ENCODE data around the gene DNAAF5. TPM values are rescaled to one million over a fixed set of nuclear protein-coding genes. Genes with fewer than 3 reads are reported as not detected.

Gene DNAAF5
- total and polyA plus RNA-seq, 9 of the 15 experiments (the other 6 are each of a cell fraction or from before 2014, with no cell fraction given) = 3.1 to 69.7 (median 19.1) TPM

DNA sequence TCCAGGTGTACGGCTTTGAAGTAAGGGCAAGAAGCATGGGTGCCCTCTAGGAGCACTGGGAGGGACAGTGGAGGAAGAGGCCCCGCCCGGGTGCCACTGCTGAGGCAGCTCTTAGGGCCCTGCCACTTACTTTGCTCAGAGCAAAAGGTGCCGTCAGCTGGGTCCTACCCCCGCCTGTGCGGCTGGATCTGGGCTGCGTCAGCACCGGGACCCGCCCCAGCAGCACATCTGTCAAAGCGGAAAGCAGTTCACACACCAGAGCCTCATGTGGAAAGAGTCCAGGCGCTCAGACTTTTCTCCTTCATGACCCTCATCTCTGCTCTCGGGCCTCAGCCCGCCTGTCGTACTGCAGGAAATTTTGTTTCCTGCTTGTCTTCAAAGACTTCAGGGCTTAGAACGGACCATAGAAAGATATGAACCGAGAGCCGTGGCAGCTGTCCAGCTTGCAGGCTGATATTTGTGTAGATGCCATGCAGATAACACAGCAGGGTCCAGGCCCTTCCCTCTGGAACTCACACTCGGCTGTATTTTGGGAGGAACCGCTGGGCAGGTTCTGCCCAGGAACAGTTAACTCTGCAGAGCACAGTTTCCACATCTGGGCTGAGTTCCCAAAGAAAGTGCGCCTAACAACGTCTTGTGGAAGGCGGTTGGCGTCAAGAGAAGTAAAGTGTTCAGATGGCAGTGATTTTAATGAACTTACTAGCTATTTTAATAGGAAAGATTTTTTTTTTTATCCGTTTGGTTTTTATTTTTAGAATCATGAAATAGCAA is 44.9 kb downstream of the DNAAF5 start (continued):
- no peak for TF ChIP-seq RBBP5 (IDR thresholded peaks at IDR 0.05; ENCODE audit: borderline replicate concordance, insufficient read depth, low read length, poor library complexity, severe bottlenecking)

DNA sequence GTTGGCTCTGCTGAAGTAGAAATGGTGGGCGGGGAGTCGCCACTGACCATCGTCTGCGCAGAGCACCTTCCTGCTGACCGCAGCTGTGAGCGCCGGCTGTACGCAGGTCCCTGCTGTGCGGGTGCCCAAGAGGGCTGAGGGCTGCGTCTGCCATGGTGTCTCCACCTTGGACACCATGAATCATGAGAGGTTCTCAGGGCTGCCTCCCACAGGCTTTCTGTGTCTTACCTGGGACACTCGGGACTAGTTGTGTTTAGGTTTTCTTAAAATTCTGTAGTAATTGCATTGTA is 45.5 kb downstream of the DNAAF5 start:
- POLR2A ChIA-PET = no interaction called here
- Histone ChIP-seq H3K4me1 (replicated peaks in 1 of 2; ENCODE audit: control insufficient read depth in 2 of 2, insufficient read depth in 2 of 2, low read length in 2 of 2) (peaks cover 0 to 16% of the 10 kb centered on the region in 2 experiments; a peak in 2 of 5 replicates), H3K9me1 (ENCODE audit: control insufficient read depth, insufficient read depth, low read length) (no peaks in the 10 kb centered on the region), H3K4me3 (no peak overlapping the region), H2AFZ (ENCODE audit: low read depth, low read length) (no peak overlapping the region), H3K9ac (ENCODE audit: insufficient read depth in 1 of 2, low read depth in 2 of 2, low read length in 2 of 2) (no peak overlapping the region), H3K79me2 (ENCODE audit: control insufficient read depth, insufficient read depth, low read length) (no peaks in the 10 kb centered on the region), H4K20me1 (replicated peaks; ENCODE audit: control insufficient read depth, insufficient read depth, low read length) (no peaks in the 10 kb centered on the region), H3K27ac (ENCODE audit: extremely low read depth, low read depth, low read length) (no peak overlapping the region), H3K4me2 (ENCODE audit: insufficient read depth, low read length) (no peak overlapping the region), H3K36me3 (ENCODE audit: control insufficient read depth, insufficient read depth, low read length) (peaks cover 80% of the 10 kb centered on the region), H3K9me3 (replicated peaks; ENCODE audit: control insufficient read depth, insufficient read depth, low read depth, low read length) (no peaks in the 10 kb centered on the region), H3K27me3 (ENCODE audit: control insufficient read depth in 2 of 2, insufficient read depth in 2 of 2, low read length in 2 of 2) (no peaks in the 10 kb centered on the region)
- TF ChIP-seq CBFB (CRISPR knock-in tag; IDR thresholded peaks at IDR 0.05) (no peak), GABPA (tag; conservative IDR thresholded peaks at IDR 0.05; ENCODE audit: low read depth) (no peak), GABPB1 (CRISPR knock-in tag; IDR thresholded peaks at IDR 0.05) (no peak), NONO (IDR thresholded peaks at IDR 0.05; ENCODE audit: low read depth in 2 of 2, low read length in 1 of 2) (no peak), ARID2 (IDR thresholded peaks at IDR 0.05) (no peak), ZNF23 (CRISPR knock-in tag; IDR thresholded peaks at IDR 0.05) (no peak)
- CTCF ChIA-PET (ENCODE audit: low intra/inter-chr PET ratio) = no interaction called here
- intact Hi-C loops (cut with micrococcal nuclease) (no loop called here), in situ Hi-C loops (cut with MboI) (loop anchor here (10.0 kb wide), 1 partner anchor 457 kb away; no protein-coding TSS in a partner anchor)
- no peak for ATAC-seq
- WGBS (ENCODE audit: insufficient coverage, low coverage, missing lambda C conversion rate) = 94% methylated on average over 11 of the region's 11 CpGs
- DNase-seq (ENCODE audit: extremely low read depth in 1 of 4, low spot score in 3 of 4) = no peak
- no peak for FAIRE-seq
- BruUV-seq (replicated peaks) = no TSS peak

Measured in K562 (cell line).